ENCODE measurements around the gene GPS1.

Gene GPS1

GRCh38 chr17:82008941-82009405 is 42.7 kb upstream of the GPS1 start:
- no peak overlapping the region for H3K4me3 ChIP-seq (ENCODE audit: extremely low read depth, insufficient read depth, low read length, poor library complexity, severe bottlenecking)
- 96 to 98% methylated on average over 26 to 27 of the region's 28 CpGs for WGBS, 2 experiments (ENCODE audit: insufficient coverage in 2 of 2)

GRCh38 chr17:82009413-82009812 is 42.3 kb upstream of the GPS1 start:
- no peak overlapping the region for H3K27ac ChIP-seq (ENCODE audit: low read depth, low read length, severe bottlenecking)
- WGBS, 2 experiments (ENCODE audit: insufficient coverage in 2 of 2), result 94 to 96% methylated on average over 11 to 14 of the region's 15 CpGs
- no peak overlapping the region for H3K4me3 ChIP-seq (ENCODE audit: extremely low read depth, insufficient read depth, low read length, poor library complexity, severe bottlenecking)
- H3K36me3 ChIP-seq (ENCODE audit: control insufficient read depth, insufficient read depth, low read length), result peaks cover 3% of the 10 kb centered on the region
- peaks cover 45% of the 10 kb centered on the region for H3K4me1 ChIP-seq (ENCODE audit: control insufficient read depth, insufficient read depth, low read length, poor library complexity, severe bottlenecking)
- H3K9me3 ChIP-seq (ENCODE audit: control insufficient read depth, low read length), result no peaks in the 10 kb centered on the region

More at GRCh38 chr17:82008941-82009405, 42.7 kb upstream of the GPS1 start:
- H3K36me3 ChIP-seq (ENCODE audit: control insufficient read depth, insufficient read depth, low read length), result peaks cover 3% of the 10 kb centered on the region
- H3K4me1 ChIP-seq (ENCODE audit: control insufficient read depth, insufficient read depth, low read length, poor library complexity, severe bottlenecking), result peaks cover 49% of the 10 kb centered on the region
- H3K9me3 ChIP-seq (ENCODE audit: control insufficient read depth, low read length), result no peaks in the 10 kb centered on the region
- no peak overlapping the region for H3K27ac ChIP-seq (ENCODE audit: low read depth, low read length, severe bottlenecking)

GRCh38 chr17:82010575-82011525 is 40.8 kb upstream of the GPS1 start:
- Histone ChIP-seq H3K4me3 (ENCODE audit: extremely low read depth, insufficient read depth, low read length, poor library complexity, severe bottlenecking) (no peak overlapping the region), H3K27ac (ENCODE audit: low read depth, low read length, severe bottlenecking) (no peak overlapping the region), H3K9me3 (ENCODE audit: control insufficient read depth, low read length) (no peaks in the 10 kb centered on the region), H3K36me3 (ENCODE audit: control insufficient read depth, insufficient read depth, low read length) (peaks cover 3% of the 10 kb centered on the region), H3K4me1 (ENCODE audit: control insufficient read depth, insufficient read depth, low read length, poor library complexity, severe bottlenecking) (peaks cover 33% of the 10 kb centered on the region)
- WGBS, 2 experiments (ENCODE audit: insufficient coverage in 2 of 2), result 95 to 97% methylated on average over 25 to 34 of the region's 39 CpGs

- peaks cover 24% of the 10 kb centered on the region for H3K4me1 ChIP-seq (ENCODE audit: control insufficient read depth, insufficient read depth, low read length, poor library complexity, severe bottlenecking)
- no peak overlapping the region for H3K4me3 ChIP-seq (ENCODE audit: extremely low read depth, insufficient read depth, low read length, poor library complexity, severe bottlenecking)
- no peaks in the 10 kb centered on the region for H3K9me3 ChIP-seq (ENCODE audit: control insufficient read depth, low read length)
- peaks cover 3% of the 10 kb centered on the region for H3K36me3 ChIP-seq (ENCODE audit: control insufficient read depth, insufficient read depth, low read length)
- 86 to 91% methylated on average over 13 to 19 of the region's 19 CpGs for WGBS, 2 experiments (ENCODE audit: insufficient coverage in 2 of 2)
- H3K27ac ChIP-seq (ENCODE audit: low read depth, low read length, severe bottlenecking), result no peak overlapping the region
Observed at GRCh38 chr17:82011617-82012187, 40.0 kb upstream of the GPS1 start.

GRCh38 chr17:82012261-82012639 is 39.4 kb upstream of the GPS1 start:
- Histone ChIP-seq H3K36me3 (ENCODE audit: control insufficient read depth, insufficient read depth, low read length) (peaks cover 3% of the 10 kb centered on the region), H3K4me3 (ENCODE audit: extremely low read depth, insufficient read depth, low read length, poor library complexity, severe bottlenecking) (no peak overlapping the region), H3K4me1 (ENCODE audit: control insufficient read depth, insufficient read depth, low read length, poor library complexity, severe bottlenecking) (peaks cover 19% of the 10 kb centered on the region), H3K9me3 (ENCODE audit: control insufficient read depth, low read length) (no peaks in the 10 kb centered on the region), H3K27ac (ENCODE audit: low read depth, low read length, severe bottlenecking) (peak overlapping the region; percentile 87)
- WGBS, 2 experiments (ENCODE audit: insufficient coverage in 2 of 2), result 70 to 76% methylated on average over 17 to 20 of the region's 20 CpGs

- peaks cover 19% of the 10 kb centered on the region for H3K4me1 ChIP-seq (ENCODE audit: control insufficient read depth, insufficient read depth, low read length, poor library complexity, severe bottlenecking)
- H3K36me3 ChIP-seq (ENCODE audit: control insufficient read depth, insufficient read depth, low read length), result peaks cover 6% of the 10 kb centered on the region
- H3K4me3 ChIP-seq (ENCODE audit: extremely low read depth, insufficient read depth, low read length, poor library complexity, severe bottlenecking), result no peak overlapping the region
- peak overlapping the region; percentile 87 for H3K27ac ChIP-seq (ENCODE audit: low read depth, low read length, severe bottlenecking)
- no peaks in the 10 kb centered on the region for H3K9me3 ChIP-seq (ENCODE audit: control insufficient read depth, low read length)
- WGBS, 2 experiments (ENCODE audit: insufficient coverage in 2 of 2), result 68 to 80% methylated on average over 12 to 13 of the region's 19 CpGs
Observed at GRCh38 chr17:82012640-82013295, 38.9 kb upstream of the GPS1 start.

- Histone ChIP-seq H3K27ac (ENCODE audit: low read depth, low read length, severe bottlenecking) (peak overlapping the region; percentile 87), H3K4me1 (ENCODE audit: control insufficient read depth, insufficient read depth, low read length, poor library complexity, severe bottlenecking) (peaks cover 19% of the 10 kb centered on the region)
- WGBS, 2 experiments (ENCODE audit: insufficient coverage in 2 of 2), result 82 to 93% methylated on average over 18 to 22 of the region's 22 CpGs
Observed at GRCh38 chr17:82013341-82013740, 38.4 kb upstream of the GPS1 start.

GRCh38 chr17:82013772-82014321 is 37.9 kb upstream of the GPS1 start:
- Histone ChIP-seq H3K4me3 (ENCODE audit: extremely low read depth, insufficient read depth, low read length, poor library complexity, severe bottlenecking) (no peak overlapping the region), H3K27ac (ENCODE audit: low read depth, low read length, severe bottlenecking) (peak overlapping the region; percentile 23)
- WGBS, 2 experiments (ENCODE audit: insufficient coverage in 2 of 2), result 95 to 96% methylated on average over 15 to 16 of the region's 16 CpGs

More at GRCh38 chr17:82013341-82013740, 38.4 kb upstream of the GPS1 start:
- H3K36me3 ChIP-seq (ENCODE audit: control insufficient read depth, insufficient read depth, low read length), result peaks cover 9% of the 10 kb centered on the region
- no peaks in the 10 kb centered on the region for H3K9me3 ChIP-seq (ENCODE audit: control insufficient read depth, low read length)
- H3K4me3 ChIP-seq (ENCODE audit: extremely low read depth, insufficient read depth, low read length, poor library complexity, severe bottlenecking), result no peak overlapping the region

GRCh38 chr17:82014432-82014831 is 37.3 kb upstream of the GPS1 start:
- 93 to 94% methylated on average over 22 of the region's 23 CpGs for WGBS, 2 experiments (ENCODE audit: insufficient coverage in 2 of 2)
- Histone ChIP-seq H3K9me3 (ENCODE audit: control insufficient read depth, low read length) (no peaks in the 10 kb centered on the region), H3K4me3 (ENCODE audit: extremely low read depth, insufficient read depth, low read length, poor library complexity, severe bottlenecking) (no peak overlapping the region), H3K27ac (ENCODE audit: low read depth, low read length, severe bottlenecking) (no peak overlapping the region), H3K4me1 (ENCODE audit: control insufficient read depth, insufficient read depth, low read length, poor library complexity, severe bottlenecking) (peaks cover 19% of the 10 kb centered on the region), H3K36me3 (ENCODE audit: control insufficient read depth, insufficient read depth, low read length) (peaks cover 12% of the 10 kb centered on the region)

More at GRCh38 chr17:82013772-82014321, 37.9 kb upstream of the GPS1 start:
- Histone ChIP-seq H3K36me3 (ENCODE audit: control insufficient read depth, insufficient read depth, low read length) (peaks cover 12% of the 10 kb centered on the region), H3K4me1 (ENCODE audit: control insufficient read depth, insufficient read depth, low read length, poor library complexity, severe bottlenecking) (peaks cover 19% of the 10 kb centered on the region), H3K9me3 (ENCODE audit: control insufficient read depth, low read length) (no peaks in the 10 kb centered on the region)

GRCh38 chr17:82014971-82015310 is 36.8 kb upstream of the GPS1 start:
- 81 to 91% methylated on average over 6 to 13 of the region's 13 CpGs for WGBS, 2 experiments (ENCODE audit: insufficient coverage in 2 of 2)
- H3K4me3 ChIP-seq (ENCODE audit: extremely low read depth, insufficient read depth, low read length, poor library complexity, severe bottlenecking), result no peak overlapping the region
- H3K9me3 ChIP-seq (ENCODE audit: control insufficient read depth, low read length), result no peaks in the 10 kb centered on the region

More at GRCh38 chr17:82014971-82015310, 36.8 kb upstream of the GPS1 start:
- Histone ChIP-seq H3K36me3 (ENCODE audit: control insufficient read depth, insufficient read depth, low read length) (peaks cover 12% of the 10 kb centered on the region), H3K27ac (ENCODE audit: low read depth, low read length, severe bottlenecking) (no peak overlapping the region), H3K4me1 (ENCODE audit: control insufficient read depth, insufficient read depth, low read length, poor library complexity, severe bottlenecking) (peaks cover 19% of the 10 kb centered on the region)
